AG09309 (cell line): ENCODE data around the gene SLC1A3.

Experiments
- DNase-seq: peaks from one replicate; pipeline ENCODE4 v3.0.0-alpha.2; 2010; ENCODE audit warnings: low read depth
- H3K4me3 ChIP-seq: 2 replicates; pipeline ENCODE4 v1.5.1; 2011; ENCODE audit warnings: mild to moderate bottlenecking, low read depth, low read length, moderate library complexity; ENCODE audit not compliant: control insufficient read depth
- TF ChIP-seq, protein P1 (sequence below): IDR thresholded peaks from 2 replicates; pipeline ENCODE4 v1.5.1; 2011; ENCODE audit warnings: mild to moderate bottlenecking, low read depth, low read length, inconsistent platforms; ENCODE audit not compliant: insufficient read depth, control insufficient read depth; ENCODE audit errors: missing control alignments

Gene SLC1A3

DNA sequence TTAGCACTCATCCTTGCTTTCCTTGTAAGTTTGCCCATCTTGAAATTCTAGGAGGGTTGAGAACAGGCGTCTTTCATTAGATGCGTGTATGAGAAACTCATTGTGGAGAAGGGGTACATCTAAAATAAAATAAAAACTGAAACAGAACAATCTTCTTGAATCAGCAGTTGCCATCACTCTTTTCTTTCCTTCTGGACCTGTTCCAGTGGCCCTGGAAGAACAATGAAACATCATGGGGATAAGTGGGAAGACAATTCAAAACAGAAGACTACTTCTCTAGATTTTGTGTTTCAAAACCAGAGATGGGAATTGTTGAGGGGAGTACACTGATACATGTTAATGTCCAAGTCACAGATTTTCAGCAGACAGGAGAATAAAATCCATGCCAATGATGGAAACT, 59.9 kb downstream of the SLC1A3 start:
- TF ChIP-seq, protein P1, sequence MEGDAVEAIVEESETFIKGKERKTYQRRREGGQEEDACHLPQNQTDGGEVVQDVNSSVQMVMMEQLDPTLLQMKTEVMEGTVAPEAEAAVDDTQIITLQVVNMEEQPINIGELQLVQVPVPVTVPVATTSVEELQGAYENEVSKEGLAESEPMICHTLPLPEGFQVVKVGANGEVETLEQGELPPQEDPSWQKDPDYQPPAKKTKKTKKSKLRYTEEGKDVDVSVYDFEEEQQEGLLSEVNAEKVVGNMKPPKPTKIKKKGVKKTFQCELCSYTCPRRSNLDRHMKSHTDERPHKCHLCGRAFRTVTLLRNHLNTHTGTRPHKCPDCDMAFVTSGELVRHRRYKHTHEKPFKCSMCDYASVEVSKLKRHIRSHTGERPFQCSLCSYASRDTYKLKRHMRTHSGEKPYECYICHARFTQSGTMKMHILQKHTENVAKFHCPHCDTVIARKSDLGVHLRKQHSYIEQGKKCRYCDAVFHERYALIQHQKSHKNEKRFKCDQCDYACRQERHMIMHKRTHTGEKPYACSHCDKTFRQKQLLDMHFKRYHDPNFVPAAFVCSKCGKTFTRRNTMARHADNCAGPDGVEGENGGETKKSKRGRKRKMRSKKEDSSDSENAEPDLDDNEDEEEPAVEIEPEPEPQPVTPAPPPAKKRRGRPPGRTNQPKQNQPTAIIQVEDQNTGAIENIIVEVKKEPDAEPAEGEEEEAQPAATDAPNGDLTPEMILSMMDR, result no peak
- no peak overlapping the region for H3K4me3 ChIP-seq
- DNase-seq, result no peak

DNA sequence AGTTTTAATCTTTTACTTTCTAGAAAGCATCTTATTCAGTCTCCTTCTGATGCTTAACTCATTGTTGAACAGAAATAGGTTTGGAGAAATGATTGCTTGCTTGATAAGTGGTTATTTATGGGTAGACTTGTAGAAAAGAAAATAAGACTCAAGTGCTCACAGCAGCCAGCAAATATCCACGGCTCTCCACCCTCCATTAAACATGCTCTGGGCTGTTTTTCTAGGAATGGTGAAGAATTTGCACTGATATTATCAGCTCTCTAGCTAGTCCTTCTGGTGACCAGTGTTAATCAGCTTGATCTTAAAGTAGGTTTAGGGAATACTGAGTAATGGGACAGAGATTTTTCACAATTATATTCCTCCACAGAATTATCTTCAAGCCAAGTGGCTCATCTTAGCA, 60.6 kb downstream of the SLC1A3 start:
- TF ChIP-seq, protein P1, result no peak
- no peak overlapping the region for H3K4me3 ChIP-seq
- DNase-seq, result no peak

DNA sequence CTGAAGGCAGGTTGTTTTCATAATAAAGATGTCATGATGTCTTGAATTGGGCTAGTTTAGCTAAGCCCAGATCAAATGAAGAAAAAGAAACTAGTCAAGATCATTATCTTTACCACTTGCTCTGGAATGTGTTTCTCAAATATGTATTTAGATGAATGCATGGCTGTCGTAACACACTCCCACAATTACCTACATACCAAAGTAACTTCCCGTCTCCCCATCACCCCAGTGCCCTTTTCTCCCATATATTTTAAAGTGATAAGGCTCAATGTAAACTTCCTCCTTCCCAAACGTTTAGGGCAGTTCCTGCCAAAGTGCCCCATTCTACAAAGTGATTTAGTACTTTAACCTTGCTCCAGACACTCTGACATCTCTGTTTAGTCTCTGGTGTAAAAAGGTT, 61.4 kb downstream of the SLC1A3 start:
- no peak for DNase-seq
- H3K4me3 ChIP-seq, result no peak overlapping the region
- TF ChIP-seq, protein P1, result no peak

DNA sequence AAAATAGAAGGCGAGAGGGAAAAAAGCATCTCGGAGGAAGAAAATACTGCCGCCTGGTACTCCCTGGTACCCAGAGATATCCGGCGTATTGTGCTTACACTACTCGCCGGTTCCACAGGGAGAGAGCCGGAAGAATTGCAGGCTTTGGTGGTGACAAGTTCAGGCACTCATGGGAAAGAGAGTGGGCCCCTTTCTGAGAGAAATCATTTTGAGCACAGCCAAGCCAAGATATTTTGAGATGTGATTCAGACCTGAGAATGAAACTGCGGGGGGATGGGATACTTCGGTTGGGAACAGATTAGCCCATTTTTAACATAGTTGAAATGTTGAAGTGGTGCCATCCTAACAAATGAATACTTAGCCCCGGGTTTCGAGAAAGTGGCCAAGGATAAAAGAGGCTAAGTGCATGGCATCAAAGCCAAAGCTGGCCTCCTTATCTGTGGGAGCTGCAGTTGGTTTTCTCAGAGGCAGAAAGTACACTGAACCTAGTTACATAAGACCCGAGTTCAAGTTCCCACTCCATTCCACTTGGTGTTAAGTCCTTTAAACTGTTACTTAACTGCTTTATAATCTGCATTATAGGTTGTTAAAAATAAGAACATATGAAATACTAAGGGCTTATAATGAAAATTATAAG, 62.7 kb downstream of the SLC1A3 start:
- H3K4me3 ChIP-seq, result no peak overlapping the region
- TF ChIP-seq, protein P1, result no peak
- no peak for DNase-seq

DNA sequence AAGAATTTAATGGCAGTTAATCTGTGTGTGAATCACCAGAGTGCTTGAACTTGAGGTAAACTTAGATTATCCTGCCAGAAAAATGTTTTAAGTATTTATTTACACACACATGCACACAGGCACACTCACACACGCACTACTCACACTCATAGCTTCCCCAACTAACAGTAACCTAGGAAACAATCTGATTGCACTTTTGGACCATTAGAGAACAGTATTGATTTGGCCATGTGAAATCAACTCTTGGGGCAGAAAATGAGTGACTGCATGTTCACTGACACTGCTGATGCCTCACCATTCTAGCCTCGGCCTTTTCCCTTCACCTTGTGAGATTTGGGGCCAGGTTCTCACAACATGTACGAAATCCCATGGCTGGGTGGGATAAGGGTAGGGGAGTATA, 64.1 kb downstream of the SLC1A3 start:
- DNase-seq, result no peak
- TF ChIP-seq, protein P1, result no peak
- H3K4me3 ChIP-seq, result no peak overlapping the region

DNA sequence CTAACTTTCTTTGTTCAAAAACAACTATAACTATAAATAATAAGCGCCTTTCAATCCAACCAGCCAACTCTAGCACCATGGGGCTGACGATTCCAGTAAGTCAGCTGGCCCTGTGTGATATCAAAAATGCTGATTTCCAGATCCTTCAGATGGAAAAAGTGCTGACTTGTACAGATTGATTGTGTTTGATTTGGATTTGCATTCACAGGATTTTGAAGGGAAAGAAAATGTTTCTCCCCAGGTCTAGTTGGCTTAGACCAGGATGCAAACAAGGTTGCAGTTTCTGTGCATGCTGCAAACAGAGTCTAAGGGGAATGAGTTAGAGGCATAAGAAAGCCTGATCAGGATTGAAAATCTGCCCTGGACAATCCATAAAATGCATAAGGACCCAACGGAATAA, 68.9 kb downstream of the SLC1A3 start:
- TF ChIP-seq, protein P1, result no peak
- DNase-seq, result no peak
- no peak overlapping the region for H3K4me3 ChIP-seq
